K562 (cell line): ENCODE results near the gene ABCC5. TPM values are rescaled to one million over a fixed set of nuclear protein-coding genes. Genes with fewer than 3 reads are reported as not detected.
A peak's percentile ranks its signal among the peaks of the same experiment; 100 is the strongest.

Experiments
- CBX2 ChIP-seq: fragments of 200-600 bp; sonication (generic); IDR thresholded peaks from one replicate; pipeline ENCODE4 v1.6.1; 2012; ENCODE audit warnings: mild to moderate bottlenecking, low read length, inconsistent platforms; ENCODE audit not compliant: insufficient read depth, poor library complexity, severe bottlenecking
- HOXB6 ChIP-seq: fragments of 250-450 bp; sonication (Bioruptor Pico); IDR thresholded peaks from 2 replicates; pipeline ENCODE4 v1.5.1; 2022; ENCODE audit warnings: mild to moderate bottlenecking, borderline replicate concordance
- KLF1 ChIP-seq: fragments of 450-650 bp; IDR thresholded peaks from 2 replicates; pipeline ENCODE4 v1.6.1; 2016; ENCODE audit warnings: missing genetic modification characterization, missing compliant biosample characterization
- KLF10 ChIP-seq: fragments of 250-450 bp; sonication (Bioruptor Pico); IDR thresholded peaks from 2 replicates; pipeline ENCODE4 v1.6.1; 2021; ENCODE audit warnings: matching md5 sums
- KLF13 ChIP-seq: fragments of 450-650 bp; IDR thresholded peaks from 2 replicates; pipeline ENCODE4 v1.6.1; 2016; ENCODE audit warnings: missing genetic modification characterization, low read depth, mild to moderate bottlenecking, missing compliant biosample characterization, moderate library complexity, borderline replicate concordance
- MECOM ChIP-seq: fragments of 250-450 bp; sonication (Bioruptor Pico); IDR thresholded peaks from 2 replicates; pipeline ENCODE4 v1.8.0; 2022; ENCODE audit warnings: inconsistent platforms
- MYC ChIP-seq, 2 experiments: fragments of 250-450 bp in 1 of 2; sonication (Bioruptor Pico) in 1 of 2; IDR thresholded peaks; 2 replicates each; pipeline versions ENCODE4 v1.5.1 to v1.6.1; 2012 to 2021; ENCODE audit warnings: low read depth in 2 of 2, borderline replicate concordance in 1 of 2, improper control_type of control experiment in 1 of 2, low read length in 1 of 2, mild to moderate bottlenecking in 1 of 2, moderate library complexity in 1 of 2
- RFX5 ChIP-seq: IDR thresholded peaks from 2 replicates; pipeline ENCODE4 v1.6.1; 2011; ENCODE audit warnings: low read depth, mild to moderate bottlenecking, improper control_type of control experiment, low read length
- SMAD3 ChIP-seq: fragments of 450-650 bp; formaldehyde crosslinking; conservative IDR thresholded peaks from 2 replicates; pipeline ENCODE4 v1.4.0; 2020; ENCODE audit warnings: mild to moderate bottlenecking
- SMARCB1 ChIP-seq: IDR thresholded peaks from 2 replicates; pipeline ENCODE4 v1.6.1; 2011; ENCODE audit warnings: improper control_type of control experiment, low read depth; ENCODE audit not compliant: insufficient read length
- ZBTB17 ChIP-seq: fragments of 450-650 bp; formaldehyde crosslinking; IDR thresholded peaks from 2 replicates; pipeline ENCODE4 v1.4.0; 2020; ENCODE audit warnings: mild to moderate bottlenecking
- ZNF143 ChIP-seq: sonication (generic); formaldehyde crosslinking; IDR thresholded peaks from 2 replicates; pipeline ENCODE4 v1.9.0; 2022; ENCODE audit warnings: mild to moderate bottlenecking, missing genetic modification reagents
- ZNF224 ChIP-seq: sonication (generic); formaldehyde crosslinking; IDR thresholded peaks from 2 replicates; pipeline ENCODE4 v1.8.0; 2022; ENCODE audit warnings: mild to moderate bottlenecking, missing genetic modification reagents
- ZNF583 ChIP-seq: fragments of 250-450 bp; sonication (Bioruptor Pico); IDR thresholded peaks from 2 replicates; pipeline ENCODE4 v1.4.0; 2020
- ZNF764 ChIP-seq: fragments of 250-450 bp; sonication (Bioruptor Pico); IDR thresholded peaks from 2 replicates; pipeline ENCODE4 v1.4.0; 2020; ENCODE audit warnings: low read depth, mild to moderate bottlenecking, moderate library complexity
- polyA plus RNA-seq, 8 experiments: library from polyadenylated mRNA; depleted of rRNA in 4 of 8; stranded (reverse) in 5 of 8; unstranded in 3 of 8; fragments of >200 nt; fragmentation: Nextera tagmentation in 2 of 8; fragmentation: Illumina TruSeq in 1 of 8; extraction: Ambion mirVana in 2 of 8; extraction: Trizol in 1 of 8; gene quantifications; 2 replicates each; pipeline versions ENCODE4 v1.2.1 to v1.2.3, GENCODE V29; 2011 to 2014; ENCODE audit warnings: inconsistent platforms in 1 of 8, missing spikeins in 1 of 8
- total RNA-seq, 7 experiments: library from RNA; depleted of rRNA in 6 of 7; stranded (reverse); fragments of >200 nt in 6 of 7; fragmentation: Illumina TruSeq in 2 of 7; extraction: Trizol in 2 of 7; gene quantifications; 2 replicates each; pipeline versions ENCODE4 v1.2.1 to v1.2.3, GENCODE V29; 2011 to 2021; ENCODE audit warnings: low replicate concordance in 1 of 7
- TF ChIP-seq, protein P1 (sequence below): sonication (generic); formaldehyde crosslinking; IDR thresholded peaks from 2 replicates; pipeline ENCODE4 v1.8.0; 2022; ENCODE audit warnings: missing genetic modification reagents, mild to moderate bottlenecking, borderline replicate concordance
- TF ChIP-seq, protein P2 (sequence below), 3 experiments: fragments of 200-800 bp in 1 of 3; fragments of 250-450 bp in 1 of 3; fragments of 450-650 bp in 1 of 3; sonication (Bioruptor Pico) in 1 of 3; sonication (Bioruptor generic) in 1 of 3; formaldehyde crosslinking in 1 of 3; IDR thresholded peaks; 2 replicates each; pipeline versions ENCODE4 v1.6.1 to v1.8.0; 2016 to 2022; ENCODE audit warnings: mild to moderate bottlenecking in 2 of 3, missing genetic modification characterization in 2 of 3, missing compliant biosample characterization in 1 of 3, moderate library complexity in 1 of 3
- TF ChIP-seq, protein P3 (sequence below), 2 experiments: fragments of 450-650 bp in 1 of 2; sonication (generic) in 1 of 2; formaldehyde crosslinking in 1 of 2; IDR thresholded peaks in 1 of 2; conservative IDR thresholded peaks in 1 of 2; 2 replicates each; pipeline versions ENCODE4 v1.6.1 to v1.8.1; 2016 to 2023; ENCODE audit warnings: mild to moderate bottlenecking in 2 of 2, moderate library complexity in 2 of 2, inconsistent platforms in 1 of 2, missing genetic modification reagents in 1 of 2
- TF ChIP-seq, protein P4 (sequence below): IDR thresholded peaks from 2 replicates; pipeline ENCODE4 v1.6.1; 2011; ENCODE audit not compliant: insufficient read length; ENCODE audit errors: extremely low read depth

ABCC5 gene
- total and polyA plus RNA-seq, 9 of the 15 experiments (the other 6 are each of a cell fraction or from before 2014, with no cell fraction given): 22.0 to 53.0 (median 41.9) TPM

DNA sequence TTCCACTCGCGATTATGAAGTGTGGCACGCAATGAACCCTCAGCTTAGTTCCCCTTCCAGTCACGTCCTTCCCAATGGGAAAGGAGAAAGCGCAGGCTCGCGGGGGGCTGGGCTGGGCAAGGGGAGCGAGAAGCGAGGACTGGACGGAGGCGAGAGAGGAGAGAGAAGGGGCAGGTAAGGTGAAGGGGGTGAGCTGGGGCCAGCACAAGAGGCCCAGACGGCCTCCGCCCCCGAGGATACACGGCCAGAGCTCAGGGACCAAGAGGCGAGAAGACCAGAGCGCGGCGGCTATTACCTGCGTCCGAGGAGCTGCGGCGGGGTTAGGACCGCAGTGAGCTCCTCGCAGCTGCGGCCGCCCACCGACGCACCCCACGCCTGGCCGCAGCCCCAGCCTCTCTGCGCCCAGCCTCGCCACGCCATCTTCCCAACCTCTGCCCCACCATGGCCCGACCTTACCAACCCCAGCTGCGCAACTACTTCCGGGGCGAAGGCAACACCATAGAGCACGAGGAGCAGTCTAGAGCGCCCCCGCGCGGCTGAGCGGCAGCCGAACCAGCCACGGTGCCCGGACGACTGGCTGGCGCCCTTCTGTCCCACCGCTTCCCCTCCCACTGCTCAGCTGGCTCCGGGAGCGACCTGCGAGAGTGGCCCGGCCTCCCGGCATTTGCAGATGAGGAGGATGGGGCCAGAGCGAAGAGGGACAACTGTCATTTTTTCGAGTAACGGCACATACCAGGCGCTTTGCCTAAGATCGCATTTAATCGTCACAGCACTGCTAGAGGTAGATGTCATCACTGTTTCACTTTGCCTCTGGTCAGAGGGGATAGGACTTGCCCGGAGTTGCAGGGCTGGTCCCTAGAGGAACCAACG lies 133.0 kb downstream of the ABCC5 start, which contains the start of gene PARL (continued):
- TF ChIP-seq KLF1 (tag): peak; percentile 78
- TF ChIP-seq, protein P1, sequence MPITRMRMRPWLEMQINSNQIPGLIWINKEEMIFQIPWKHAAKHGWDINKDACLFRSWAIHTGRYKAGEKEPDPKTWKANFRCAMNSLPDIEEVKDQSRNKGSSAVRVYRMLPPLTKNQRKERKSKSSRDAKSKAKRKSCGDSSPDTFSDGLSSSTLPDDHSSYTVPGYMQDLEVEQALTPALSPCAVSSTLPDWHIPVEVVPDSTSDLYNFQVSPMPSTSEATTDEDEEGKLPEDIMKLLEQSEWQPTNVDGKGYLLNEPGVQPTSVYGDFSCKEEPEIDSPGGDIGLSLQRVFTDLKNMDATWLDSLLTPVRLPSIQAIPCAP (CRISPR knock-in tag): no peak
- TF ChIP-seq, protein P2, sequence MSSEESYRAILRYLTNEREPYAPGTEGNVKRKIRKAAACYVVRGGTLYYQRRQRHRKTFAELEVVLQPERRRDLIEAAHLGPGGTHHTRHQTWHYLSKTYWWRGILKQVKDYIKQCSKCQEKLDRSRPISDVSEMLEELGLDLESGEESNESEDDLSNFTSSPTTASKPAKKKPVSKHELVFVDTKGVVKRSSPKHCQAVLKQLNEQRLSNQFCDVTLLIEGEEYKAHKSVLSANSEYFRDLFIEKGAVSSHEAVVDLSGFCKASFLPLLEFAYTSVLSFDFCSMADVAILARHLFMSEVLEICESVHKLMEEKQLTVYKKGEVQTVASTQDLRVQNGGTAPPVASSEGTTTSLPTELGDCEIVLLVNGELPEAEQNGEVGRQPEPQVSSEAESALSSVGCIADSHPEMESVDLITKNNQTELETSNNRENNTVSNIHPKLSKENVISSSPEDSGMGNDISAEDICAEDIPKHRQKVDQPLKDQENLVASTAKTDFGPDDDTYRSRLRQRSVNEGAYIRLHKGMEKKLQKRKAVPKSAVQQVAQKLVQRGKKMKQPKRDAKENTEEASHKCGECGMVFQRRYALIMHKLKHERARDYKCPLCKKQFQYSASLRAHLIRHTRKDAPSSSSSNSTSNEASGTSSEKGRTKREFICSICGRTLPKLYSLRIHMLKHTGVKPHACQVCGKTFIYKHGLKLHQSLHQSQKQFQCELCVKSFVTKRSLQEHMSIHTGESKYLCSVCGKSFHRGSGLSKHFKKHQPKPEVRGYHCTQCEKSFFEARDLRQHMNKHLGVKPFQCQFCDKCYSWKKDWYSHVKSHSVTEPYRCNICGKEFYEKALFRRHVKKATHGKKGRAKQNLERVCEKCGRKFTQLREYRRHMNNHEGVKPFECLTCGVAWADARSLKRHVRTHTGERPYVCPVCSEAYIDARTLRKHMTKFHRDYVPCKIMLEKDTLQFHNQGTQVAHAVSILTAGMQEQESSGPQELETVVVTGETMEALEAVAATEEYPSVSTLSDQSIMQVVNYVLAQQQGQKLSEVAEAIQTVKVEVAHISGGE (CRISPR knock-in tag; IDR thresholded peaks at IDR 0.05): peak in 2 of 3 experiments; percentile 18 to 73; a peak in 2 of 6 replicates
- TF ChIP-seq, protein P3, sequence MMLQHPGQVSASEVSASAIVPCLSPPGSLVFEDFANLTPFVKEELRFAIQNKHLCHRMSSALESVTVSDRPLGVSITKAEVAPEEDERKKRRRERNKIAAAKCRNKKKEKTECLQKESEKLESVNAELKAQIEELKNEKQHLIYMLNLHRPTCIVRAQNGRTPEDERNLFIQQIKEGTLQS (IDR thresholded peaks at IDR 0.05): 0 out of 2 replicates have a peak, but pooled peaks have one; percentile 24
- TF ChIP-seq, protein P3 (CRISPR knock-in tag; conservative IDR thresholded peaks at IDR 0.05): peak; percentile 16; the same call in 1 of the 2 replicates
- TF ChIP-seq, protein P4, sequence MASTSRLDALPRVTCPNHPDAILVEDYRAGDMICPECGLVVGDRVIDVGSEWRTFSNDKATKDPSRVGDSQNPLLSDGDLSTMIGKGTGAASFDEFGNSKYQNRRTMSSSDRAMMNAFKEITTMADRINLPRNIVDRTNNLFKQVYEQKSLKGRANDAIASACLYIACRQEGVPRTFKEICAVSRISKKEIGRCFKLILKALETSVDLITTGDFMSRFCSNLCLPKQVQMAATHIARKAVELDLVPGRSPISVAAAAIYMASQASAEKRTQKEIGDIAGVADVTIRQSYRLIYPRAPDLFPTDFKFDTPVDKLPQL: no peak
- TF ChIP-seq RFX5: no peak
- peak; percentile 96 for TF ChIP-seq MYC (IDR thresholded peaks at IDR 0.05; ENCODE audit: low read depth, low read length)
- TF ChIP-seq MYC (CRISPR knock-in tag; IDR thresholded peaks at IDR 0.05; ENCODE audit: borderline replicate concordance, low read depth): peak; percentile 81; the same call in 1 of the 2 replicates
- no peak for TF ChIP-seq HOXB6 (CRISPR knock-in tag)
- TF ChIP-seq SMARCB1: no peak
- no peak for TF ChIP-seq ZNF764
- no peak for TF ChIP-seq ZNF224 (CRISPR knock-in tag)
- TF ChIP-seq CBX2: no peak
- peak; percentile 73; the same call in 1 of the 2 replicates for TF ChIP-seq ZBTB17 (CRISPR knock-in tag)
- no peak for TF ChIP-seq MECOM (CRISPR knock-in tag)
- no peak for TF ChIP-seq SMAD3 (CRISPR knock-in tag)
- 0 out of 2 replicates have a peak, but pooled peaks have one; percentile 10 for TF ChIP-seq KLF13 (tag)
- no peak for TF ChIP-seq KLF10 (CRISPR knock-in tag)
- TF ChIP-seq ZNF143 (CRISPR knock-in tag): no peak; the same call in 1 of the 2 replicates
- peak; percentile 28 for TF ChIP-seq ZNF583 (CRISPR knock-in tag)
